DMS153 (cell line): ENCODE results near the gene SS18.
"Not testable (repeated sequence)": the region's sequence is repeated elsewhere in the genome, so short reads cannot be mapped to it uniquely, and the experiment has no call there.

Source experiments
- DNase-seq: peaks from one replicate; lab custom pipeline; 2025; lab: John Stamatoyannopoulos, UW

The SS18 gene

GRCh38 chr18:26090130-26091046 lies at the start of gene SS18:
SS18 (minus strand) TSS chr18:26090613; CDS start chr18:26090569, 44 bp downstream.
- DNase-seq: peak; percentile 80

GRCh38 chr18:26135548-26135947 lies 45.1 kb upstream of the SS18 start:
- DNase-seq: no peak

GRCh38 chr18:26134107-26134506 lies 43.7 kb upstream of the SS18 start:
- no peak for DNase-seq

GRCh38 chr18:26133652-26134051 lies 43.2 kb upstream of the SS18 start, which contains the start of gene PSMA8:
PSMA8 (plus strand) TSS chr18:26133869; CDS start chr18:26133966, 97 bp downstream.
- DNase-seq: no peak

GRCh38 chr18:26128192-26128591 lies 37.8 kb upstream of the SS18 start:
- not testable (repeated sequence) for DNase-seq

GRCh38 chr18:26127786-26128185 lies 37.4 kb upstream of the SS18 start:
- no peak for DNase-seq

- not testable (repeated sequence) for DNase-seq
Measured at GRCh38 chr18:26121994-26122393, 31.6 kb upstream of the SS18 start.

- DNase-seq: no peak
Measured at GRCh38 chr18:26121476-26121875, 31.1 kb upstream of the SS18 start.

- DNase-seq: no peak
Measured at GRCh38 chr18:26119246-26119645, 28.8 kb upstream of the SS18 start.

- no peak for DNase-seq
Measured at GRCh38 chr18:26104035-26104434, 13.6 kb upstream of the SS18 start.

GRCh38 chr18:26103579-26103978 lies 13.2 kb upstream of the SS18 start:
- DNase-seq: no peak

GRCh38 chr18:26097563-26097962 lies 7.2 kb upstream of the SS18 start:
- no peak for DNase-seq

- DNase-seq: no peak
Measured at GRCh38 chr18:26096852-26097251, 6.4 kb upstream of the SS18 start.

GRCh38 chr18:26091047-26091630 lies 726 bp upstream of the SS18 start:
- DNase-seq: no peak

- no peak for DNase-seq
Measured at GRCh38 chr18:26089293-26090129, 902 bp downstream of the SS18 start.

GRCh38 chr18:26088487-26088886 lies 1.9 kb downstream of the SS18 start:
- DNase-seq: no peak

GRCh38 chr18:26086959-26087358 lies 3.5 kb downstream of the SS18 start:
- DNase-seq: no peak

- DNase-seq: no peak
Measured at GRCh38 chr18:26085056-26085455, 5.4 kb downstream of the SS18 start.

- no peak for DNase-seq
Measured at GRCh38 chr18:26083099-26083498, 7.3 kb downstream of the SS18 start.

GRCh38 chr18:26082475-26082874 lies 7.9 kb downstream of the SS18 start:
- DNase-seq: no peak

GRCh38 chr18:26074246-26074645 lies 16.2 kb downstream of the SS18 start:
- no peak for DNase-seq

GRCh38 chr18:26073758-26074157 lies 16.7 kb downstream of the SS18 start:
- no peak for DNase-seq
